ENCODE measurements around the gene CHCHD3.

Gene CHCHD3

GRCh38 chr7:133029463-133029862 lies 52.4 kb downstream of the CHCHD3 start:
- Histone ChIP-seq H3K27ac (ENCODE audit: low read depth in 2 of 2, low read length in 2 of 2) (no peak overlapping the region), H3K9ac (ENCODE audit: low read depth in 1 of 2, low read length in 2 of 2) (no peak overlapping the region), H3K27me3 (ENCODE audit: control insufficient read depth in 2 of 2, insufficient read depth in 2 of 2, low read length in 2 of 2) (no peaks in the 10 kb centered on the region), H3K4me3 (ENCODE audit: low read length in 2 of 2) (no peak overlapping the region), H3K9me3 (ENCODE audit: control insufficient read depth in 2 of 2, low read length in 2 of 2) (no peaks in the 10 kb centered on the region), H3K4me1 (ENCODE audit: control insufficient read depth in 2 of 2, insufficient read depth in 2 of 2, low read length in 2 of 2) (no peaks in the 10 kb centered on the region), H3K36me3 (ENCODE audit: control insufficient read depth in 2 of 2, insufficient read depth in 2 of 2, low read length in 2 of 2) (no peaks in the 10 kb centered on the region)

- no peaks in the 10 kb centered on the region for H3K36me3 ChIP-seq (ENCODE audit: control insufficient read depth in 2 of 2, insufficient read depth in 2 of 2, low read length in 2 of 2)
- no peaks in the 10 kb centered on the region for H3K4me1 ChIP-seq (ENCODE audit: control insufficient read depth in 2 of 2, insufficient read depth in 2 of 2, low read length in 2 of 2)
- no peak overlapping the region for H3K4me3 ChIP-seq (ENCODE audit: low read length in 2 of 2)
- H3K9ac ChIP-seq (ENCODE audit: low read depth in 1 of 2, low read length in 2 of 2), result no peak overlapping the region
- H3K27me3 ChIP-seq (ENCODE audit: control insufficient read depth in 2 of 2, insufficient read depth in 2 of 2, low read length in 2 of 2), result no peaks in the 10 kb centered on the region
- no peak overlapping the region for H3K27ac ChIP-seq (ENCODE audit: low read depth in 2 of 2, low read length in 2 of 2)
- H3K9me3 ChIP-seq (ENCODE audit: control insufficient read depth in 2 of 2, low read length in 2 of 2), result no peaks in the 10 kb centered on the region
Observed at GRCh38 chr7:133027397-133027796, 54.5 kb downstream of the CHCHD3 start.

- no peak overlapping the region for H3K27ac ChIP-seq (ENCODE audit: low read depth in 2 of 2, low read length in 2 of 2)
- H3K9ac ChIP-seq (ENCODE audit: low read depth in 1 of 2, low read length in 2 of 2), result no peak overlapping the region
- H3K4me1 ChIP-seq (ENCODE audit: control insufficient read depth in 2 of 2, insufficient read depth in 2 of 2, low read length in 2 of 2), result no peaks in the 10 kb centered on the region
- H3K36me3 ChIP-seq (ENCODE audit: control insufficient read depth in 2 of 2, insufficient read depth in 2 of 2, low read length in 2 of 2), result peaks cover 0 to 2% of the 10 kb centered on the region in 2 donors
- no peaks in the 10 kb centered on the region for H3K9me3 ChIP-seq (ENCODE audit: control insufficient read depth in 2 of 2, low read length in 2 of 2)
- H3K27me3 ChIP-seq (ENCODE audit: control insufficient read depth in 2 of 2, insufficient read depth in 2 of 2, low read length in 2 of 2), result no peaks in the 10 kb centered on the region
- no peak overlapping the region for H3K4me3 ChIP-seq (ENCODE audit: low read length in 2 of 2)
Observed at GRCh38 chr7:133026210-133026859, 55.6 kb downstream of the CHCHD3 start.

GRCh38 chr7:133025056-133025455 lies 56.8 kb downstream of the CHCHD3 start:
- no peaks in the 10 kb centered on the region for H3K4me1 ChIP-seq (ENCODE audit: control insufficient read depth in 2 of 2, insufficient read depth in 2 of 2, low read length in 2 of 2)
- peaks cover 0 to 2% of the 10 kb centered on the region in 2 donors for H3K36me3 ChIP-seq (ENCODE audit: control insufficient read depth in 2 of 2, insufficient read depth in 2 of 2, low read length in 2 of 2)
- no peak overlapping the region for H3K27ac ChIP-seq (ENCODE audit: low read depth in 2 of 2, low read length in 2 of 2)
- no peak overlapping the region for H3K4me3 ChIP-seq (ENCODE audit: low read length in 2 of 2)
- no peaks in the 10 kb centered on the region for H3K9me3 ChIP-seq (ENCODE audit: control insufficient read depth in 2 of 2, low read length in 2 of 2)
- H3K27me3 ChIP-seq (ENCODE audit: control insufficient read depth in 2 of 2, insufficient read depth in 2 of 2, low read length in 2 of 2), result no peaks in the 10 kb centered on the region
- H3K9ac ChIP-seq (ENCODE audit: low read depth in 1 of 2, low read length in 2 of 2), result no peak overlapping the region

- H3K27ac ChIP-seq (ENCODE audit: low read depth in 2 of 2, low read length in 2 of 2), result no peak overlapping the region
- peaks cover 0 to 2% of the 10 kb centered on the region in 2 donors for H3K36me3 ChIP-seq (ENCODE audit: control insufficient read depth in 2 of 2, insufficient read depth in 2 of 2, low read length in 2 of 2)
- H3K9ac ChIP-seq (ENCODE audit: low read depth in 1 of 2, low read length in 2 of 2), result no peak overlapping the region
- no peaks in the 10 kb centered on the region for H3K9me3 ChIP-seq (ENCODE audit: control insufficient read depth in 2 of 2, low read length in 2 of 2)
- H3K27me3 ChIP-seq (ENCODE audit: control insufficient read depth in 2 of 2, insufficient read depth in 2 of 2, low read length in 2 of 2), result no peaks in the 10 kb centered on the region
- no peak overlapping the region for H3K4me3 ChIP-seq (ENCODE audit: low read length in 2 of 2)
- no peaks in the 10 kb centered on the region for H3K4me1 ChIP-seq (ENCODE audit: control insufficient read depth in 2 of 2, insufficient read depth in 2 of 2, low read length in 2 of 2)
Observed at GRCh38 chr7:133024596-133024995, 57.3 kb downstream of the CHCHD3 start.

DNA sequence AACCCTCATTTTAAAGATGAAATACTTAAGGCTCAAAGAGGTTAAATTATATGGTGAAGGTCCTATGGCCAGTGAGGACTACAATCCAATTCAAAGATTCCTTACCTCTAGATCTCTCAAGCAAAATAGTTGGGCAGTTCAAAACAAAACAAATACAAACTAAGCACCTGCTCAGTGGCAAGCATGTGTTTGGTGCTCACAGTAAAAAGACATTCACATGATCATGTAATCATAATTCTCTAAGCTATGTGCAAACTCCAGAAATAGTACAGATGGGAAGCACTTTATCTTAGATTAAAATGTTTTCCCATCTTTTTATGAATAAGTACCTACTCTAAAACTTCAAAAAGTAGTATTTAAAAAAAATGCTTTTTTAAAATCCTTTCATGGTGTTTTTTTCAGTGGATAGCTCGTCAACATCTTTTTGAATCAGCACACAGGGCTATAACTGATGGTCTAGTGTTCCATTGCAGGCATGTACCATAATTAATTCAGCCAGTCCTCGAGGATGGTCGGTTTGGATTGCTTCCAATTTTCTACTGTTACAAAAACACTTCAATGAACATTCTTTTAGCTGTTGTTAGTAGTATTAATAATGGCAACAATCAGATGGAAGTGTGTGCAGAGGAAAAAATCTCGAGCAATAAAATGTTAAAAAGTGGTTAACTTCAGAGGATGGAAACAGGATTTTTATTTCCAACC lies 58.4 kb downstream of the CHCHD3 start:
- H3K4me3 ChIP-seq (ENCODE audit: low read length in 2 of 2), result no peak overlapping the region
- no peaks in the 10 kb centered on the region for H3K4me1 ChIP-seq (ENCODE audit: control insufficient read depth in 2 of 2, insufficient read depth in 2 of 2, low read length in 2 of 2)
- H3K27ac ChIP-seq (ENCODE audit: low read depth in 2 of 2, low read length in 2 of 2), result no peak overlapping the region
- H3K9me3 ChIP-seq (ENCODE audit: control insufficient read depth in 2 of 2, low read length in 2 of 2), result no peaks in the 10 kb centered on the region
- H3K36me3 ChIP-seq (ENCODE audit: control insufficient read depth in 2 of 2, insufficient read depth in 2 of 2, low read length in 2 of 2), result peaks cover 0 to 2% of the 10 kb centered on the region in 2 donors
- no peak overlapping the region for H3K9ac ChIP-seq (ENCODE audit: low read depth in 1 of 2, low read length in 2 of 2)
- H3K27me3 ChIP-seq (ENCODE audit: control insufficient read depth in 2 of 2, insufficient read depth in 2 of 2, low read length in 2 of 2), result no peaks in the 10 kb centered on the region

DNA sequence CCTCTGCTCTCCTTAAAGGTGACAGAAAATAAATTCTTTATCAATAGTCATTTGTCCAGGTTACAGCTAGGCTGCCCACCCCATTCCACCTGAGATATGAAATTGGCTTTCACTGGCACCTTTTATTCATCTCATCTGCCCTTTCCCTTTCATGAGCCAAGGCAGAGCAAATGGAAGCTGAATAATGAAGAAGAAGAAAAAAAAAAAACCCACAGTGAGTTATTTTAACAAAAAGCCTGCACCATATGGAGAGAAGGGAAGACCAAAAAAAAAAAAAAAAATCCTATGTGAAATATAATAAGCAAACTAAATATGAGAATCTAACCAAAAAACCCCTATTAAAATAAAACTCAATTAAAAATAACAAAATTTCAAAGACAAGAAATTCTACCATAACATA lies 59.2 kb downstream of the CHCHD3 start:
- H3K36me3 ChIP-seq (ENCODE audit: control insufficient read depth in 2 of 2, insufficient read depth in 2 of 2, low read length in 2 of 2), result peaks cover 0 to 2% of the 10 kb centered on the region in 2 donors
- no peak overlapping the region for H3K9ac ChIP-seq (ENCODE audit: low read depth in 1 of 2, low read length in 2 of 2)
- no peaks in the 10 kb centered on the region for H3K27me3 ChIP-seq (ENCODE audit: control insufficient read depth in 2 of 2, insufficient read depth in 2 of 2, low read length in 2 of 2)
- no peaks in the 10 kb centered on the region for H3K4me1 ChIP-seq (ENCODE audit: control insufficient read depth in 2 of 2, insufficient read depth in 2 of 2, low read length in 2 of 2)
- no peak overlapping the region for H3K27ac ChIP-seq (ENCODE audit: low read depth in 2 of 2, low read length in 2 of 2)
- H3K4me3 ChIP-seq (ENCODE audit: low read length in 2 of 2), result no peak overlapping the region
- no peaks in the 10 kb centered on the region for H3K9me3 ChIP-seq (ENCODE audit: control insufficient read depth in 2 of 2, low read length in 2 of 2)

- Histone ChIP-seq H3K4me1 (ENCODE audit: control insufficient read depth in 2 of 2, insufficient read depth in 2 of 2, low read length in 2 of 2) (no peaks in the 10 kb centered on the region), H3K4me3 (ENCODE audit: low read length in 2 of 2) (no peak overlapping the region), H3K9ac (ENCODE audit: low read depth in 1 of 2, low read length in 2 of 2) (no peak overlapping the region), H3K27ac (ENCODE audit: low read depth in 2 of 2, low read length in 2 of 2) (no peak overlapping the region), H3K36me3 (ENCODE audit: control insufficient read depth in 2 of 2, insufficient read depth in 2 of 2, low read length in 2 of 2) (peaks cover 0 to 2% of the 10 kb centered on the region in 2 donors), H3K9me3 (ENCODE audit: control insufficient read depth in 2 of 2, low read length in 2 of 2) (no peaks in the 10 kb centered on the region), H3K27me3 (ENCODE audit: control insufficient read depth in 2 of 2, insufficient read depth in 2 of 2, low read length in 2 of 2) (no peaks in the 10 kb centered on the region)
Observed at GRCh38 chr7:133021196-133021595, 60.7 kb downstream of the CHCHD3 start.

GRCh38 chr7:133020496-133020895 lies 61.4 kb downstream of the CHCHD3 start:
- Histone ChIP-seq H3K4me3 (ENCODE audit: low read length in 2 of 2) (no peak overlapping the region), H3K9me3 (ENCODE audit: control insufficient read depth in 2 of 2, low read length in 2 of 2) (no peaks in the 10 kb centered on the region), H3K4me1 (ENCODE audit: control insufficient read depth in 2 of 2, insufficient read depth in 2 of 2, low read length in 2 of 2) (no peaks in the 10 kb centered on the region), H3K27ac (ENCODE audit: low read depth in 2 of 2, low read length in 2 of 2) (no peak overlapping the region), H3K27me3 (ENCODE audit: control insufficient read depth in 2 of 2, insufficient read depth in 2 of 2, low read length in 2 of 2) (no peaks in the 10 kb centered on the region), H3K36me3 (ENCODE audit: control insufficient read depth in 2 of 2, insufficient read depth in 2 of 2, low read length in 2 of 2) (peaks cover 0 to 2% of the 10 kb centered on the region in 2 donors), H3K9ac (ENCODE audit: low read depth in 1 of 2, low read length in 2 of 2) (no peak overlapping the region)

GRCh38 chr7:133019590-133019989 lies 62.3 kb downstream of the CHCHD3 start:
- Histone ChIP-seq H3K4me1 (ENCODE audit: control insufficient read depth in 2 of 2, insufficient read depth in 2 of 2, low read length in 2 of 2) (no peaks in the 10 kb centered on the region), H3K27ac (ENCODE audit: low read depth in 2 of 2, low read length in 2 of 2) (no peak overlapping the region), H3K4me3 (ENCODE audit: low read length in 2 of 2) (no peak overlapping the region), H3K36me3 (ENCODE audit: control insufficient read depth in 2 of 2, insufficient read depth in 2 of 2, low read length in 2 of 2) (peaks cover 0 to 2% of the 10 kb centered on the region in 2 donors), H3K9ac (ENCODE audit: low read depth in 1 of 2, low read length in 2 of 2) (no peak overlapping the region), H3K27me3 (ENCODE audit: control insufficient read depth in 2 of 2, insufficient read depth in 2 of 2, low read length in 2 of 2) (no peaks in the 10 kb centered on the region), H3K9me3 (ENCODE audit: control insufficient read depth in 2 of 2, low read length in 2 of 2) (no peaks in the 10 kb centered on the region)

Measured in mucosa of rectum (tissue), 2 donors.